MM.1S (cell line): ENCODE data around the gene HIVEP2.

Experiments
- CTCF ChIP-seq: fragments of 300-600 bp; sonication (generic); IDR thresholded peaks from 2 replicates; pipeline ENCODE4 v1.5.1; 2016; ENCODE audit warnings: antibody characterized with exemption, low read length, mixed read lengths
- EZH2 ChIP-seq: fragments of 300-600 bp; sonication (generic); optimal IDR thresholded peaks from 2 replicates; pipeline ENCODE3; 2017; ENCODE audit warnings: low read depth, mild to moderate bottlenecking, antibody characterized with exemption, low read length, mixed read lengths

GRCh38 chr6:142751452-142751851 is 193.5 kb downstream of the HIVEP2 start:
- TF ChIP-seq CTCF = no peak
- TF ChIP-seq EZH2 = no peak
